Glutamatergic neuron (in vitro differentiated cells): Measurements from ENCODE around the gene LYPD6B. TPM values are rescaled to one million over a fixed set of nuclear protein-coding genes. Genes with fewer than 3 reads are reported as not detected.

Experiments used
- DNase-seq: peaks from one replicate; pipeline ENCODE4 v3.0.0; 2022
- H3K27ac Mint-ChIP-seq: one replicate; pipeline ENCODE4 v1.8.0; 2020; ENCODE audit warnings: mild to moderate bottlenecking, mixed read lengths, inconsistent platforms; ENCODE audit not compliant: unreplicated experiment
- H3K27me3 Mint-ChIP-seq: one replicate; pipeline ENCODE4 v1.8.0; 2020; ENCODE audit warnings: mild to moderate bottlenecking, moderate library complexity, mixed read lengths, inconsistent platforms; ENCODE audit not compliant: unreplicated experiment
- H3K36me3 Mint-ChIP-seq: one replicate; pipeline ENCODE4 v1.8.0; 2020; ENCODE audit warnings: mild to moderate bottlenecking, mixed read lengths, inconsistent platforms; ENCODE audit not compliant: unreplicated experiment
- H3K4me1 Mint-ChIP-seq: one replicate; pipeline ENCODE4 v1.8.0; 2020; ENCODE audit warnings: mild to moderate bottlenecking, low read depth, mixed read lengths, inconsistent platforms; ENCODE audit not compliant: unreplicated experiment
- H3K4me3 Mint-ChIP-seq: one replicate; pipeline ENCODE4 v1.8.0; 2020; ENCODE audit warnings: mild to moderate bottlenecking, mixed read lengths, inconsistent platforms; ENCODE audit not compliant: unreplicated experiment
- H3K9me3 Mint-ChIP-seq: one replicate; pipeline ENCODE4 v1.8.0; 2020; ENCODE audit warnings: mild to moderate bottlenecking, moderate library complexity, mixed read lengths, inconsistent platforms; ENCODE audit not compliant: unreplicated experiment
- total RNA-seq: library from RNA; stranded (reverse); fragmentation: NEBNext Ultra II Directional; extraction: Animal tissue kit (Norgen Biotek cat#: 25700); gene quantifications from one replicate; pipeline ENCODE4 v1.2.1, GENCODE V29; 2021; ENCODE audit not compliant: unreplicated experiment
- TF ChIP-seq, protein P1 (sequence below): fragments of 200-600 bp; sonication (generic); IDR thresholded peaks from one replicate; pipeline ENCODE4 v1.5.0; 2021; ENCODE audit not compliant: partially characterized antibody, unreplicated experiment

Gene LYPD6B
- total RNA-seq, 1 donor from 2014 or later: 0.69 TPM

DNA sequence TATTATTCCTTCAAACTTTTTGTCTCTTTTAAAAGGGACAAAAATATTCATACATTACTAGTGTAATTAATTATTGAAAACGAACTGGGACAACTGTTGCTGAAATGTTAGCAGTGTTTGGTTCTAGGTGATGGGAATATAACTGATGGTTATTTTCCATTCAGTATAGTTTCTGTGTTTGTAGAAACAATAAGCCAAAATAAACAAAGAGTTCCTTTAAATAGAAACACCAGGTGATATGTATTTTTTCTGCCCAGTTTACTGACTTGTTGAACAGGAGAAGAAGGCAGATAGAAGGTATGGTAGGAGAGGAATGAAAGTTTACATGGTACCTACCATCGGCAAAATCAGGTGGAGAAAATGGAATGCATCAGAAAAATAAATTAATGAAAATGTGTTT, 74.2 kb downstream of the LYPD6B start:
- H3K27ac Mint-ChIP-seq: no peak overlapping the region
- H3K4me3 Mint-ChIP-seq: no peak overlapping the region
- peaks cover 2% of the 10 kb centered on the region for H3K27me3 Mint-ChIP-seq
- TF ChIP-seq, protein P1, sequence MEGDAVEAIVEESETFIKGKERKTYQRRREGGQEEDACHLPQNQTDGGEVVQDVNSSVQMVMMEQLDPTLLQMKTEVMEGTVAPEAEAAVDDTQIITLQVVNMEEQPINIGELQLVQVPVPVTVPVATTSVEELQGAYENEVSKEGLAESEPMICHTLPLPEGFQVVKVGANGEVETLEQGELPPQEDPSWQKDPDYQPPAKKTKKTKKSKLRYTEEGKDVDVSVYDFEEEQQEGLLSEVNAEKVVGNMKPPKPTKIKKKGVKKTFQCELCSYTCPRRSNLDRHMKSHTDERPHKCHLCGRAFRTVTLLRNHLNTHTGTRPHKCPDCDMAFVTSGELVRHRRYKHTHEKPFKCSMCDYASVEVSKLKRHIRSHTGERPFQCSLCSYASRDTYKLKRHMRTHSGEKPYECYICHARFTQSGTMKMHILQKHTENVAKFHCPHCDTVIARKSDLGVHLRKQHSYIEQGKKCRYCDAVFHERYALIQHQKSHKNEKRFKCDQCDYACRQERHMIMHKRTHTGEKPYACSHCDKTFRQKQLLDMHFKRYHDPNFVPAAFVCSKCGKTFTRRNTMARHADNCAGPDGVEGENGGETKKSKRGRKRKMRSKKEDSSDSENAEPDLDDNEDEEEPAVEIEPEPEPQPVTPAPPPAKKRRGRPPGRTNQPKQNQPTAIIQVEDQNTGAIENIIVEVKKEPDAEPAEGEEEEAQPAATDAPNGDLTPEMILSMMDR: no peak
- no peaks in the 10 kb centered on the region for H3K4me1 Mint-ChIP-seq
- H3K9me3 Mint-ChIP-seq: no peaks in the 10 kb centered on the region
- H3K36me3 Mint-ChIP-seq: peaks cover 6% of the 10 kb centered on the region
- no peak for DNase-seq

DNA sequence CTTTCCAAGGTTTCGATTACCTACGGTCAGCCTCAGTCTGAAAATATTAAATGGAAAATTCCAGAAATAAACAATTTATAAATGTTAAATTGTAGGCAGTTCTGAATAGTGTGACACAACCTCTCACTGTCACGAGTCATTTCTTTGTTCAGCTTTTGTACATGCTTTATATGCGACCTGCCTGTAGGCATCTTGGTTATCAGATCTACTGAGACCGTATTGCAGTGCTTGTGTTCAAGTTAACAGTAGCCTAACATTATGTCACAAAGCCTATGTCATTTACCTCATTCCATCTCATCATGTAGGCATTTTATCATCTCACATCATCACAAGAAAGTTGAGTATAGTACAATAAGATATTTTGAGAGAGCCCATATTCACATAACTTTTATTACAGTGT, 77.3 kb downstream of the LYPD6B start:
- Mint-ChIP-seq H3K4me3 (no peak overlapping the region), H3K36me3 (no peaks in the 10 kb centered on the region), H3K9me3 (no peaks in the 10 kb centered on the region), H3K27ac (no peak overlapping the region), H3K27me3 (peaks cover 2% of the 10 kb centered on the region), H3K4me1 (no peaks in the 10 kb centered on the region)
- TF ChIP-seq, protein P1: no peak
- DNase-seq: no peak

DNA sequence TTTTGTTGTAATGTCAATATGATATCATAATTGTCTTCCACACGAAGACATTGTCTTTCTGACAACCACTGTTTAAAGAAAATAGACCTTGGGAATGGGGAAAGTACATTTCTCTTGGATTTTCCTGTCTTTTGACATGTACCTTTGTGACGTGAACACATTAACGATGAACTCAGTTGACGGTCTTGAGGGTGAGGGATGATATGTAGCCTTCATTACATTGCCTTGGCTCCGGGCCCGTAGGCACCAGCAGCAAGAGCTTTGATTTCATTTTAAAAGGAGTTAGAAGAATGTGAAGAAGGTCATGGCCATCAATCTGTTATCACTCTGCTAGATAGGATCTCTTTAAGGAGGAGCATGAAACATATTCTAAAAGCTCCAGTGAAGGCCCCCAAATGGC, 80.9 kb downstream of the LYPD6B start:
- Mint-ChIP-seq H3K27me3 (peaks cover 2% of the 10 kb centered on the region), H3K27ac (no peak overlapping the region), H3K36me3 (no peaks in the 10 kb centered on the region), H3K4me3 (no peak overlapping the region), H3K4me1 (no peaks in the 10 kb centered on the region), H3K9me3 (no peaks in the 10 kb centered on the region)
- no peak for DNase-seq
- TF ChIP-seq, protein P1: no peak

DNA sequence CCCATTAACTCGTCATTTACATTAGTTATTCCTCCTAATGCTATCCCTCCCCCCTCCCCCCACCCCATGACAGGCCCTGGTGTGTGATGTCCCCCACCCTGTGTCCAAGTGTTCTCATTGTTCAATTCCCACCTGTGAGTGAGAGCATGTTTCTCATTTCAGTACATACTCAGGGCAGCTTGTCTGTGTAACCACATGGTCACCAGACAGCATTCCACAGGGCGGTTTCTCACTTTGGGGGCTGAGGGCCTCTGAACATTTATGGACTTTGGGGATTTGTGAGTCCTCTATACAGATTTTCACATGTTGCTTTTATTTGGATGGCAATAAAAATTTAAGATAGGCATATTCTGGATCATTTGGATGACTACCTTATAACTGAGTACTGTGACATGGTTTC, 84.0 kb downstream of the LYPD6B start:
- no peaks in the 10 kb centered on the region for H3K9me3 Mint-ChIP-seq
- TF ChIP-seq, protein P1: no peak
- no peak for DNase-seq
- H3K4me3 Mint-ChIP-seq: no peak overlapping the region
- no peaks in the 10 kb centered on the region for H3K4me1 Mint-ChIP-seq
- H3K27ac Mint-ChIP-seq: no peak overlapping the region
- H3K36me3 Mint-ChIP-seq: no peaks in the 10 kb centered on the region
- no peaks in the 10 kb centered on the region for H3K27me3 Mint-ChIP-seq

DNA sequence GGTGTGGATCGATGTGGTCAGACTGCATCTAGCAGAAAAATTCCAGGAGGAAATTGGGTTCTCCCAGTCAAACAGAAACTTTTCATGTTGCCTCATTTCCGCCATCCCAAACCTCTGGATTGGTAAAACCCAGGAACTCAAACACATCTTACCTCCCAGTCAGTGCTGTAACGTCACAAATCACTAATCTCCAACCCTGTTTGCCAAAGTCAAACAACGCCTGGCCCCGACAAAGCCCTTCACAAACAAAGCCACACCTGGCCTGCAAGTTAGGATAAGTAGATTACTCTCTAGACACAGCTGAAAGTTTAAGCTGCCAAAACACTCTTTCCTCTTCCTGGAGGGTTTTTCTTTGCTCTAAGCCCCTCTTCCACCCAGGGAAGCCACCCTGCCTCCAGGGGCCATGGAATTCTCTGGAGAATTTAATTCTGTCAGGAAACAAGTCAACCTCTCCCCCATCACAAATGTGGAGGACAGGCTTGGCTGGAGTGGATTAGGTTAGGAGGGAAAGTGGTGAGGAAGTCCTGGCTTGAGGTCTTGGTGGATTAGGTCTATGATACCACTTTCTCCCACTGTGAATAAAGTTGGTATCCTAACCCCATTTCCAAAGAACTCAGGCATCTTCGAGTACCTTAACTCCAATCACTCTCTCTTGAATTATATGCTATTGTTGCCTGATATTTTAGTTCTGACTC, 86.7 kb downstream of the LYPD6B start:
- TF ChIP-seq, protein P1: no peak
- Mint-ChIP-seq H3K4me1 (no peaks in the 10 kb centered on the region), H3K27ac (no peak overlapping the region), H3K9me3 (no peaks in the 10 kb centered on the region), H3K36me3 (no peaks in the 10 kb centered on the region), H3K27me3 (no peaks in the 10 kb centered on the region), H3K4me3 (no peak overlapping the region)
- DNase-seq: no peak
